GM18870 (cell line): ENCODE data around the gene QPCTL.

ENCODE experiments used
- ATAC-seq: cut with Tn5 transposase; IDR thresholded peaks from one replicate; pipeline ENCODE4 v1.9.1; 2021; ENCODE audit warnings: moderate library complexity; ENCODE audit not compliant: unreplicated experiment

Gene QPCTL

DNA sequence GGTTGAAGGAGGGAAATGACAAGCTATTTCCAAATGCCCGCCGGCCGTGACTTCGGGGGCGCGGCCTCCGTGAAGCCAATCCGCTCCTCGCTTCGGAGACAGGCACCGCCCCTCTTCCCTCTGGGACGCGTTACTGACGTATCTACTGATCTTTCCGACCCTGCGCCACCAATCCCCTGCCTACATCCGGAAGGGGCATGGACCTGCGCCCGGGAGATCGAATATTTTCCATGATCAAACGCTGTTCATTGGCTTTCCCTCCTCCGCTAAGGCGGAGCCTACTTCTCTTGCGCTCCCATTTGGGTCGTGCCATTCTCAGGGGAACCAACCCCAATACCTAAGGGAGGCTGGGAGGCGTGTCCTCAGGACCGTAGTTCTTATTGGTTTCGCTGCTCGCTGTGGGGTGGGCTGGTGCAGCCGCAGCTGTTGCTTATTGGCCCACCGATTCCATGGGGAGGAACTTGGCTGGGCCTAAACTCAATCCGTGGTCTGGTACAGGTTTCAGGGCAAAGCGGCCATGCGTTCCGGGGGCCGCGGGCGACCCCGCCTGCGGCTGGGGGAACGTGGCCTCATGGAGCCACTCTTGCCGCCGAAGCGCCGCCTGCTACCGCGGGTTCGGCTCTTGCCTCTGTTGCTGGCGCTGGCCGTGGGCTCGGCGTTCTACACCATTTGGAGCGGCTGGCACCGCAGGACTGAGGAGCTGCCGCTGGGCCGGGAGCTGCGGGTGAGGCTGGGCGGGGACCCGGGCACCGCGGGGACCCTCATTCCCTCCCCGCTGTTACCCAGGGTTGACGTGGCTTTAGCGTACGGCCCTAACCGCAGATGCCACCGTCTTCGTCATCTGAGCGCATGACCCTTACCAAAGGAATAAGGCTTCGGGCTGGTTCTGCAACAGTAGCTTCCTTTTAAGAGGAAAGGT, at the start of gene QPCTL:
QPCTL (plus strand) TSS at position 480 of the 919 bp plus-strand sequence; CDS start at position 518, 38 bp downstream.
- ATAC-seq: peak; percentile 88

DNA sequence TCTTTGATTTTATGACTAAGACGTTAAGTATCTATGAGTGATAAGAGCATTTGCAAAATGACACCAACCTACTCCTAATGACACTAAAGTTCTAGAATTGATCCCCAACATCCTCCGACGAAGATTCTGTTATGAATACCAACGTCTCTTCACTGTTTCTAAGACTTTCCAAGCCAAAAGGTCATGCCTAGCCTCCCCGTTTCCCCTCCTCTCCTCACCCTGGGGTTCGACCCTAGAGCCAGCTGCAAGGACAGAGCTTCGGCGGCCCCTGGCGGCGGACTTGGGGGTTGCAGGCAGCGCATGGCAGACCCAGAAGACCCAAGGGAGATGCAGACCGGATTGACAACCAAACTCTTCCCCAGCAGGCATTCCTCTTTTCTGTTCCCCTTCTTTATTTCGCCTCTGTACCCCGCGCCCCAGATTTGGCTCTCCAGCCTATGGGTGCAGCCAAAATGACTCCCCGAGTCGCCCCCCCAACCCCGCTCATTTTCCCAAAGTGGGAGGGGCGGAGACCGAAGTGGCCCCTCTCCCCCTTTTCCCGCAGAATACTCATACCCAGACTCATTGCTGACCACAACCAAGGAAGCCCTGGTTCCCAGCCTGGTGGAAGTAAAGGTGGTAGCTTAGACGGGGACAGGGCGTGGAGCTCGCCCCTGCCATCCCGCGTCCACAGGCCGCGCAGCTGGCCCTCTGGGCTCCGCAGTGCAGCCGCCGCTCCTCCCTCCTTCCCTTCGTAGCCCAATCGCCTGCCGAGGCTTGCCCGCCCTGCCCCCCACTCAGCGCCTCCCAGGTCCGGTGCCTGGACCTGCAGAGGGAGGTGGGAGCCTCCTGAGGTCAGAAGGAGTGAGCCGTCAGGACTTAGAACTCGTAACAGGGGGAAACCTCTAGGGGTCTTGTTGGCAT, 49.2 kb upstream of the QPCTL start:
- ATAC-seq: peak; percentile 19

DNA sequence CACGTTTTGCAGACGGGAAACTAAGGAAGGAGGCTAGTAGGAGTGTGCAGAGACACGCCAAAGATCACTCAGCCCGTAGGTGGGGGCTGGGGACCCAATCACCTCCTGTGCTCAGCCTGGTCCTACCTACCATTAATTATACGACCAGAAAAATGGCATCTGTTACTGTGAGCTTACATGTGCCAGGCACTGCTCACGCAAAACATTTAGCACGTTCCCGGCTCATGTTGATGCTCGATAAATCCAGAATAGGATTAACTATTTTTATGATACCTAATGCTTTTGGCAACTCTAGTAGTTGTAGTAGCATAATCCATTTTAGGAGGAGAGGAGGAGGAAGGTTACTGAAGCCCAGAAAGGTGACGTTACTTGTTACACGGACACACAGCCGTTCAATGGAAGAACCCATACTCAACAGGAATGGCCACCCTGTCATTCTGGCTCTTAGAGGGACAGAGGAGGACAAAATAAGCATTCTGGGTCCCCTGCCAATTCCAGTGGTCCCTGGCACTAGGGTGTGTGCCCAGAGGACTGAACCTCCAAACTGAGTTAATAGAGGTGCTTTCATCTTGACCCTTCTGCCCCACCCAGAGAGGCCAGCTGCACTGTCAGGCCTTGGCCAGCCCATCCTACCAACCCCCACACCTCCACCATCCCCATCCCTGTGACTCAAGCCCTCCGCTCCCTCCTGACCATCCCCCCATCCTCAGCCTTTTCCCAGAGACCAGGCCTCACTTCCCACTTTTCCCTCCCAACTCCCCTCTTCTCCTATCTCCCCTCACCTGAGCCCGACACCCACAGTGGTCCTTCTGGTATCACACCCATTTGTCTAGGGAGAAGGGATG, 48.3 kb upstream of the QPCTL start:
- ATAC-seq: no peak

DNA sequence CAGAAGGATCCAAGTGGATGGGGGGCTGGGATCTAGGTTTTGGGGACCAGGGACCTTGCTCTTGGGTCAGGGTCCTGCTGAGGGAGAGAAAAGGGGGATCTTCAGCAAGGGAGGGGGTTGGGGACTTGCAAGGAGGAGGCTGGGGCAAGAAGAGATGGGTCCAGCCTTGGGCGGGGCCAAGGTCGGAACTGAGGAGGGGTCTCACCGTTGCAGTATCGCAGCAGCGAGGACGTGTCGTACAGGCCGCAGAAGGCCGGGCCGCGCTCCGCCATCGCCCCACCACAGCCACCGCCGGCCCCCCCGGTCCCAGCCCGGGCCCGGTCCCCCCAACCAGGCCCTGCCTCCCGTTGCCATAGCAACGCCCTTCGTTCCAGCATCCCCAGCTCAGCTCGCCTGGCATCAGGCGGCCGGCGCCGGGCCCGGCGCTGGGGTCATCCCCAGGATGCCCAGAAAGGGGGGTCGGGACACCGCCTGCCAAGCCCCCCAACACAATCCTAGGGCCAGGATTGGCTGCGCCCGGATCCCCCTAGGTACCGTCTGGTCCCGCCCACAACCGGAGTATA, 47.3 kb upstream of the QPCTL start:
- no peak for ATAC-seq

DNA sequence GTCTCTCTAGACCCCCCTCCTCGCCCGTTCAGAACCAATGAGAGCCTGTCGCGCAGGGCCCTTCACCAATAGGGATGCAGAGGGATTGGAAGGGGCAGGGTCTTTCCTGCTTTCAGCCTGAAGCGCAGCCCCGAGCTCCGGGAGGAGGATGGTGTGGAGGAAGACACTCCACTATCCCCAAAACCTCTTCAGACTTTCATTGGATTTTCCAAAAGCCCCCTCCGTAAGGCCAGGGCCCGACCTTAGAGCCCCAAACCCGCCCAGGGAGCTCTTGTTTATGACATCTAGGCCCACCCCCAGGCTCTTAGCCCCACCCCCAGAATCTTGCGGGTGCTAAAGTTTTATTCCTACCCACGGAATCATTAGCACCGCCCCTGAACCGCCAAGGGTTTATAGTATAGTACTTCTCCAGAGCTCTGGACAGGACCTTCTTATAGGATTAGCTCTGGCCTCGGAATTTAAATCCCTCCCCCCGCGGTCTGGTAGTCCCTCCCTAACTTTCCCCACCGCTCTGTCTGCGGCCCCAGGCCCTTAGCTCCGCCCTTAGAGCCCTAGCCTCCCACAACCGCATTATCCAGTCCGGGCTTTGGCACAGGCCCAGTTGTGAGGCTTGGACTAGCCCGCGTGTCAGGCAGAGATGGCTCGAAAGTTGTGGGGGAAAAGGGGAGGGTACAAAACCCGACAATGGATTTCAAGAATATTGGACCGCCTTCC, 46.7 kb upstream of the QPCTL start:
- no peak for ATAC-seq

DNA sequence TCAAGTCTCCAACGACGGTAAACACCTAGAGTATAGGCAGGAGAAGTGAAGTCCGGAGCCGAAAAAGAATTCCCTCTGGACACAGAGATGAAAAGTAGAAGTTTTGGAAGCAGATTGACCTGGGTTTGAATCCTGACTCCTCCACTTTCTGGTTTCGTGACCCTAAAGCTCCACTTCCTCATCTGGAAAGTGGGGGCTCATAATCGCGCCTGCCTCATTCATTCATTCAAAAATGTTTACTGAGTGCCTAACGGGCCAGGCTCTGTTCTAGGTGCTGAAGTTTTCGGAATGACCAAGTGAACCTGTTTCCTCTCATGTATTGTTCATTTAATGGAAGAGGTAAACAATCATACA, 46.1 kb upstream of the QPCTL start:
- no peak for ATAC-seq

DNA sequence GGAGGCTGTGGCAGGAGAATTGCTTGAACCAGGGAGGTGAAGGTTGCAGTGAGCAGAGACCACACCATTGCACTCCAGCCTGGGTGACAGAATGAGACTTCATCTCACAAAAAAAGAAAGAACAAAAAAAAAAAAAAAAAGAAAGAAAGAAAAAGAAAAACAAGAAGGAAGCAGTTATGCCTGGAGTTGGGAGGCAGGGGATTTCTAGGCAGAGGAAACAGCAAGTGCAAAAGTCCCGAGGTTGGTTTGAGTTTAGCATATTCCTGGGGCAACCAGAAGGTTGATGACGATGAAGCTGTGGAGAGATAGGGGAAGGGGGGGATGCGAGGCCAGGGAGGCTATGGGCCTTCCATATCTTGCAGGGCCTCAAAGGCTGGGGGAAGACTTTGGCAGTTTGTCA, 41.7 kb upstream of the QPCTL start:
- ATAC-seq: no peak

DNA sequence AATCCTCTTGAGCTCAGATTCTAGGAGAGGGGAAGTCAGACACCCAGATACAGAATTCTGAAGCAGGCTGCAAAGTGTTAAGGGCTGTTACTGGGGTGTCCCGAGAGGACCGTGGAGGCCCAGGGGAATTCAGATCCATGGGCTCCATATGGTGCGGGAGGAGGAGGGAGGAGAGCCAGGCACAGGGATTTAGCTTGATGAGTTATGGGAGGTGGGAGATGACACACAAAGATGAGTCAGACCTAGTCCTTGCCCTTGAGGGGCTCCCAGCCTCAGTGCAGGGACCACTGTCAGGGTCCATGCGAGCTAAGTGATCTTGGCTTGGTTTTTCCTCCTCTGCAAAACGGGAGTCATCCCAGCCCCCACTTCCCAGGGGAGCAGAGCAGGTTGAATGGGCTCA, 38.8 kb upstream of the QPCTL start:
- ATAC-seq: no peak

DNA sequence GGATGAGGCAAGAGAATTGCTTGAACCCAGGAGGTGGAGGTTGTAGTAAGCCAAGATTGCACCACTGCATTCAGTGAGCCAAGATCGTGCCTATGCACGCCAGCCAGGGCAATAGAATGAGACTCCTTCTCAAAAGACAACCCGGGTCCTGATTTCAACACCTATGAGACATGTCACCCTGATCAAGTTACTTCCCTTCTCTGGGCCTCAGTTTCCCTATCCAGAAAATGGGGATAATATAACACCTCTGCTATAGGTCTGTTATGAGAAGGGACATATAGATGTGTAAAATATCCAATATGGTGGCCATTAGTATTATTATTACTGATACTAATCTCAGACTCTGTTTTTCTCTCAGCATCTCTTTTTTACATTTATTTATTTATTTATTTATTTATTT, 37.4 kb upstream of the QPCTL start:
- ATAC-seq: no peak

DNA sequence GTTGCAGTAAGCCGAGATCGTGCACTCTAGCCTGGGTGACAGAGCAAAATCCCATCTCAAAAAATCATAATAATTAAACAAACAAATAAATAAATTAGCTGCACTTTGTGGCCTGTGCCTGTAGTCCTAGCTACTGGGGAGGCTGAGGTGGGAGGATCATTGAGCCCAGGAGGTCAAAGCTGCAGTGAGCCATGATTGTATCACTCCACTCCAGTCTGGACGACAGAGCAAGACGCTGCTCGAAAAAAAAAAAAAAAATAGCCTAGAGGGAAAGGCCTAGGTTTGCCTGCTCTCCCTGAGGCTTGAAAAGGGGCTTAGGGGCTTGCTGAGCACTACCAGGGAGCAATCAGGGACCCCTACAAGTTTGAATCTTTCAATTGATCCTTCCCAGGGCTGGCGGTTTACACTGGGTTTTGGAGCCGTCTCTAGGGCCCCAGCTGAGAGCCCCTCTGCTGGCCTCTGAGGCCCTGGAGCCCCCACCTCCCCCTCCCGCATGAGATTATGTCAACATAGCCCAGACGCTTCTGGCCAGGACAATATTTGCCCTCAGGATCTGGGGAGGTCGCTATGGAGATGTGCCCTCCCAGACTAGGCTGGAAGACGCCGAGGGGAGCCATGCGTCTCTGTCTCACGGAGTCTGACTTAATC, 34.8 kb upstream of the QPCTL start:
- no peak for ATAC-seq

DNA sequence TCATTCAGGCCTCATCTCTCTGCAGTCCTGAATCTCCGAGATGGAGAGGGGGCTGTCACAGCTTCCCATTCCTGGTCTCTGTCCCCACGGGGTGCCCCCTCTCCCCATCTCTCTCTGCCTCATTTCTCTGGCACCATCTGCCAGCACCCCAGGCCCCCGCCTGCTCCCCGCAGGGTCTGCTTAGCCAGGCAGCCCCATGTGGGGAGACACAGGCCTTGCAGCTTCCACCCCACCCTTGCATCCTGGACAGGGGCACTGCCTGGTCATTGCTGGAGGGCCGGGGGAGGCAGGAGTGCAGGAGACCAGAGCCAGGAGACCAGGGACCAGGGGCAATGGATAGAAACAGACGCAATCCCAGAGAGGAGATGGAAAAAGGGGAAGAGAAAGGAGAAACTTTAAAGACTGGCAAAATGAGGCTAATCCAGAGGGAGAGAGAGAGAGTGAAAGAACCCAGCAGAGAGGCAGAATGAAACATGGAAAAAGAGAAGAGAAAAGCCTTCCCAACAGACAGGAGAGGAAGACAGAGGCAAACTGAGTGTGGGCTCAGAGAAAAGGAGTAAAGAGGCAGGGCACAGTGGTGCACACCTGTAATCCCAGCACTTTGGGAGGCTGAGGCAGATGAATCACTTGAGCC, 33.3 kb upstream of the QPCTL start:
- ATAC-seq: no peak

DNA sequence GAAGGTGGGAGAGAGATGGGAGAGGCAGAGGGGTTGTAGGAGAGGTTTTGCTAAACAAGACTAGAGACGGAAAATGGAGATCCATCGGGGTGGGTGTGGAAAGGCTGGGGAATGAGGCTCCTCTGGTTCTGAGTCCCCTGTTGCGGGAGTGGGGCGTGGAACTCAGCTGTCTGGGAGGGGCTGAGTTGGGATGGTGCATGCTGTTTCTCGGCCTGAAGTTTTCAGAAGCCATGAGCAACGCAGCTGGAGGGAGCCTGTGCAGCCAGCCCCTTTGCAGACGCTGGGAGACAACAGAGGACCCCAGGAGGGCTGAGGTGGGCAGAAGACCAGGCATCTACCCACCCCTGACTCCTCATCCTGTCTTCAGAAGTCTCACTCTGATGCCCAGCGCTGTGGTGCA, 31.8 kb upstream of the QPCTL start:
- ATAC-seq: no peak

DNA sequence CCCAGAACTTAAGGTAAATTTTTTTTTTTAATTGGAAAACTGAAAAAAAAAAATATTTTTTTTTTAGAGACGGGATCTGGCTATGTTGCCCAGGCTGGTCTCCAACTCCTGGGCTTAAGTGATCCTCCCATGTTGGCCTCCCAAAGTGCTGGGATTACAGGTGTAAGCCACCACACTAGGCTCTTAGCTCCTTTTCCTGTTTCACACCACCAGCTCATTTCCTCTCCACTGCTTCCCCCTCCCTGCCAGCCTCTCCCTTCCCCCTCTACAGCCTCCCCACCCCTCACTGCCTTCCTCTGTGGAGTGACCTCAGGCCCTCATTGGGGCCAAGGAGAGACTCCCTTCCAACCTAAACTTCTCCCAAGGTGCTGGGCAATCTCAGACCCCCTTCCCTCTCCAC, 28.7 kb upstream of the QPCTL start:
- ATAC-seq: no peak

DNA sequence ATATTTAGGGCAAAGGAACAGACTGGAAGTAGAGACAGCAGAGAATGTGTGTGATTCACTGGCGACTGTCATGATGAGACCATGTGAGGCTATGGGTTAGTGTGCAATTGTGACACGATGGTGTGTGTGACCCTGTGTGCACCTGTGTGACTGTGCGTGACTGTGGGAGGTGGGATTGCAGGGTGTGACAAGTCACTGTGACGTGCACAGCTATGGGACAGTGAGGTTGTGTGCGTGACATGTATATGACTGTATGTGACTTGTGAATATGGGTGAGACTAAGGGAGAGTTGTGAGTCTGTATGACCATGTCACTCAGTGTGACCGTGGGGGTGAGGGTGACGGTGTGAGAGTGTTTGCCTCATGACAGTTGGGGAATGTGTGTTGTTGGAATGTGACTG, 27.9 kb upstream of the QPCTL start:
- no peak for ATAC-seq

DNA sequence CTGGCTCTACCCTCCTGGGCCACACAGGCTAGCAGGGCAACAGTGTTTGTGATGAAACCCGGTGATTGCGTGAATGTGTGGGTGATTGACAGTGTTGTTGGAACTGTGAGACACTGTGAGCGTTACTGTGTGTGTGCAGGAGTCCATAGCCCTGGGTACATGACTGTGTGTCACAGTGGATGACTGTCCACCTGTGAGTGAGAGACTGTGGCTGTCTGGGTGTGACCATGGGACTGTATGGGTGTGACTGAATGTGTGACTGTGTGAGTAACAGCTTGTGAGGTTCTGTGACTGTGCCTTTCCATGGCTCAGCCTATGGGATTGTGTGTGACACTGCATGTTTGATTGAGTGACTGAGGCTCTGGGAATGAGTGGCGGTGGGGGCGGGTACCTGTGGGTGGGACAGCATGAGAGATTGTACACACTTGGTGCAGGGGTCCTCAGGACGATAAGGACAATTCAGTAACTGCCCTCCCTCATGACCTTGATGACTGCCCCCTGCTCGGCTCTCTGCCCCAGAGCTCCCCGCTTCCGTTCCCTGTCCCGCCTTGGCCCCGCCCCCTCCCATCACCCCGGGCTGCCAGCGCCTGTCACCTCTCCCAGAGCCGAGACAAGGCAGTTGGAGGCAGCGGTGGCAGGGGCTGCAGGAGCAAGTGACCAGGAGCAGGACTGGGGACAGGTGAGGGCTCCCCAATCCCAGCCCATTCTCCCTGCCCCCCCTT, 24.7 kb upstream of the QPCTL start, which contains the start of gene GIPR:
GIPR (plus strand) TSS at position 602 of the 722 bp plus-strand sequence. CDS start 1,300 bp downstream, outside the sequence.
- no peak for ATAC-seq

DNA sequence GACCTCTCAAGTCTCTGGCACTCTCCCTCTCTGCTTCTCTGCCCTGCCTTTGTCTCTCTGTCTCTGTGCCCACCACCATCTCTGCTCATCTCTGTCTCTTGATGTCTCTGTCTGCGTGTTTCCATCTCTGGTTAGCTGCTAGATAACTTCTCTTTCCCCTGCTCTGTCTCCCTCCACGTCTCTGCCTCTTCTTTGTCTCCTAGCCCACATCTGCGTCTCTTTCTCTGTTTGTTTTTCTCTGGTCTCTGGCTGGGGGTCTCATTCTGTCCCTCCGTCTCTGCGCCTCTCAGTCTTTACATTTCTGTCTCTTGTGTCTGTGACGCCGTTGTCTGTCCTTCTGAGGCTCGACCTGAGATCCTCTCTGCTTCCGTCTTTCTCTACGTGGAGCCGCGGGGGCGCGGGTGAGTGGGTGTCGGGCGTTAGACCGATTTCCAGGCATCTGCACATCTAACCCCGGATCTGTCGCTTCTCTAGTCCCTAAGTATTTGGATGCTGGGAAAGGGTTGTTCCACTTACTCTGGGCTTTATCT, 24.1 kb upstream of the QPCTL start:
- no peak for ATAC-seq

DNA sequence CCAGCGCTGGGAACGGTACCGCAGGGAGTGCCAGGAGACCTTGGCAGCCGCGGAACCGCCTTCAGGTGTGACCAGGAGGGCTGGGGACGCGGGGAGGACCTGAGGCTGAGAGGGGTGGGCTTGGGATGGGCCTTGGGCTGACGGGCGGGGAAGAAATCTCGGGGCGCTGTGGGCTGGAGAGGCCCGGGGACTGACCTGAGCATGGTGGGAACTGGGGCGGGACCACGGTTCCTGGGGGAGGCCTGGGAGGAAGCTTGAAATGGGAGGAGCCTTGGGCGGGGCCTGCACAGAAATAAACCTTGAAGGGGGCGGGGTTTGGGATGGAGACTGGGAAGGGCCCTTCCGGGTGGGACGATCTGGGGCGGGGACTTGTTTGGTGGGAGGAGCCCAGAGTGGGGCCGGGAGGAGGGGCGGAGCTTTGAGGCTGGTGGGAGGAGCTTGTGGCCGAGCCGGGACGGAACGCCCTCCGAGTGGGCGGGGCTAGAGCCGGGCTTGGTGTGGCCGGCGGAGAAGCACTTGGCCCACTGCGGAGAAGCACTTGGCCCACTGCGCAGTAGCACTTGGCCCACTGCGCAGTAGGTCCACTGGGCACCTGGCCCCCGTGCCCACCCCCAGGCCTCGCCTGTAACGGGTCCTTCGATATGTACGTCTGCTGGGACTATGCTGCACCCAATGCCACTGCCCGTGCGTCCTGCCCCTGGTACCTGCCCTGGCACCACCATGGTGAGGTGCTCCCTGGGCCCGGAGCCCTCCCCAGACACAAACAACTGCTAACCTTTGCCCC, 21.6 kb upstream of the QPCTL start:
- peak; percentile 48 for ATAC-seq
